Activated T-cell treated with anti-CD3 and anti-CD28 coated beads for 4 hours (primary cell): ENCODE results near the gene IKBIP.
A peak's percentile ranks its signal among the peaks of the same experiment; 100 is the strongest.
"Not testable (repeated sequence)": the region's sequence is repeated elsewhere in the genome, so short reads cannot be mapped to it uniquely, and the experiment has no call there.

Experiments
- DNase-seq: peaks from one replicate; pipeline ENCODE4 v3.0.0-alpha.2; 2020

The IKBIP gene

DNA sequence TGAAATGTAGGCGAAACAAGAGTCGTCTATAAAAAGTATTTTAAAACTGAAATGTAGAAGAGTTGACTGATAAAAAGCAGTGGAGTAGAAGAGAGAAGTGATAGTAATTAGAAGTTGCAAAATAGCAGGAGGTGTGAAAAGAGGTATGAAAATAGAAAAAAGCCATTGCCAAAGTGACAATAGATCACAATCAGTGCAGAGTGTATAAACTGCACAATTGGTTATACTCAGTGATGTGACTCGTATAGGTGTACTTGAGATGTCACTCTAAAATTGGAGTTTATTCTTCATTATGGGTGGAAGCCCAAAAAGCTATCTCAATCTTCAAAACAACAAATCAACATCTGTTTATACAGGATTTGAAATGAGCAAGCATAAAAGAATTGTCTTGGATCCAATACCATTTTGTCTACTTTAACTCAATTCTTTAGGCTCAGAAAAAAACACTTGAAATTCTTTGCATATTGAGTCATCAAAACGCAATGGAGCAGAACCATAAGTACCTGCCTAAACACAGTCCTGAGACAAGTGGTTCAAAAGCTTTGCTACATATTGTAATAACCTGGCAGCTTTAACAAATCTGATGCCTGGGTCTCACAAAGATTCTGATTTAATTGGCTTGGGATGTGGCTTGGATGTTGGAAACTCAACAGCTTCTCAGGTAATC is 8.8 kb downstream of the IKBIP start:
- no peak for DNase-seq

DNA sequence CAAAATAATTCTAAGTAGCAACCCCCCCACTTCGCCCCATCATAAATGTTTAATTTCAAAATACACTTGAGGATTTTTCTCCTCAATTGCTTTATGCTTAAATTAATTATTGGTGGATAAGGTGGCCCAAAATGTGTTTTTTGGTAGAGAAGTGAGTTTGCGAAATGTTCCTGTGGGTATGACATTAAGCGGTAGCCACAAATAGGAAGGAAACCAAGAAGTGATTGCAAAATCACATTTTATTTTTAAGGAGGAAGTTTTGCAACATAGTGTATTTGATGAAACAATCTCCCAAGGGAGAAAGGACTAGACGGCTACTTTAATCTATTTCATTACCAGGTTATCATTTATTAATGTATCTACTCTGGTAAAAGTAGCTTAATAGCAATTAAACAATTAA is 25.6 kb downstream of the IKBIP start:
- no peak for DNase-seq

DNA sequence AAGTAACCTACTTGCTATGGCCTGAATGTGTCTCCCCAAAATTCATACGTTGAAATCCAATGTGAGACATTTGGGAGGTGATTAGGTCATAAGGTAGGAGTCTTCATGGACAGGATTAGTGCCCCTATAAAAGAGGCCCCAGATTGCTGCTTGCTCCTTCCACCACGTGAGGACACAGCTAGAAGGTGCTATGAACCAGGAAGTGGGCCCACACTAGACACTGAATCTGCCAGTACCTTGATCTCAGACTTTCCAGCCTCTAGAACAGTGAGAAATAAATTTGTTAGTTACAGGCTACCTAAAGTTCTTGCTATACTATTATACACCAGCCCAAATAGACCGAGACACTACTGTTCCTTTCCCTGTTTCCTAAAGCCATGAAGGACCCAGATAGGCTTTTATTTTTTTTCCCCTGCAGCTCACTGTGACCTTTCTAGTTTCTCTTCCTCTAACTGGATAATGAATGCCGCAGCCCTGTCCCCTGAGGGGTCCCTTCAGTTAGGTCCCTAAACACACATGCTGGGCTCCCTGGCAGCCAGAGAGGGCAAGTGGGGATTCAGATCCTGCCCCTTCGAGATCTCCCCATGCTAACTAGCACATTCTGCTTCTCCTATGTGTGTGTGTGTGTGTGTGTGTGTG is 31.8 kb downstream of the IKBIP start:
- DNase-seq = no peak

DNA sequence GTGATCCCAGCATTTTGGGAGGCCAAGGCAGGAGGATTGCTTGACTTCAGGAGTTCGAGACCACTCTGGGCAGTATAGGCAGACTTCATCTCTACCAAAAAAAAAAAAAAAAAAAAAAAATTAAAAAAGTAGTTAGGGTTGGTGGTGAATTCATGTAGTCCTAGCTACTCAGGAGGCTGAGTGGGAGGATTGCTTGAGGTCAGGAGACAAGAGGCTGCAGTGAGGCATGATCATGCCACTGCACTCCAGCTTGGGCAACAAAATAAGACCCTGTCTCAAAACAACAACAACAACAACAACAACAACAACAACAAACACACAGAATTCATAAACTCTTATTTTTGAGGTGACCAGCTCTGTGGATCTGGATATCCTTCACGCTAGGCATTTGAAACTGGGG is 34.0 kb downstream of the IKBIP start:
- no peak for DNase-seq

DNA sequence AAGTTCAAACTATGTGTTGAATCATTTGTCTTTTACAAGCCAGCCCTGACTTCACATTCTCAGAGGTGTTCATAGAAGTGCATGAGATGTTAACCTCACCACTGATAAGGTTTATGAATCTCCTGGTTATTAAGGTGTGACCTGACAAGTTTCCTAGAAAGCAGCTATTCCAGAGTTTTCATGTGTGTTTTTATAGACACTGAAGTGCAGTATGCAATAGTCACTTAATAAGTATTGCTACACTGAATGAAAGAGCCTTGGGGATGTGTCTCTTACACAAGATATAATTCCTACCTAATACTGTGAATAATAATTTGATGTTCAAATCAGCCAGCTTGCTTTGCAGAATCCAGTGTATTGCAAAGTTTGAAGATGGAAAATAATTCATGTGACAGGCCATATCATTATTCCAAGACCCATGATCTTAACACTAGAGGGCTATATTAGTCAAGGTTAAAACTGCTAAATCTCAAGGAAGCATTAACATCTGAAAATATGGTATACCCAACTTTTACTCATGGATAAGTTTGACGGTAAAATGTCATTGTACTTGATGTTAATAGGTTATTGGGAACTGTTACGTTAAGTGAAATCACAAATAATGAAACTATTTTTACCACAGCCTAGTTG is 38.1 kb downstream of the IKBIP start:
- DNase-seq = no peak

DNA sequence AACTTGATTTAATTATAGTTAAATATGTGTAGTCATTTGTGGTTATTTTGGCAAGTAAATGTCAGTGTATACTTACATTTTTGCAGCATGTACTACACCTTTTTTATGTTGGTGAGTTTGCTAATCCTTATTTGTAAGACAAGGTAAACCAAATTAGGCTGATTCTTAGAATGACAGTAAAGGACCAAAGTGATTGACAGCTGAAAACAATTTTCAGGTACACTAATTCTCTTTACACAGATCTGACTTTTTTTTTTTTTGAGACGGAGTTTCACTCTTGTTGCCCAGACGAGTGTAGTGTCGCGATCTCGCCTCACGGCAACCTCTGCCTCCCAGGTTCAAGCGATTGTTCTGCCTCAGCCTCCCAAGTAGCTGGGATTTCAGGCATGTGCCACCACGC is 42.7 kb downstream of the IKBIP start:
- no peak for DNase-seq

DNA sequence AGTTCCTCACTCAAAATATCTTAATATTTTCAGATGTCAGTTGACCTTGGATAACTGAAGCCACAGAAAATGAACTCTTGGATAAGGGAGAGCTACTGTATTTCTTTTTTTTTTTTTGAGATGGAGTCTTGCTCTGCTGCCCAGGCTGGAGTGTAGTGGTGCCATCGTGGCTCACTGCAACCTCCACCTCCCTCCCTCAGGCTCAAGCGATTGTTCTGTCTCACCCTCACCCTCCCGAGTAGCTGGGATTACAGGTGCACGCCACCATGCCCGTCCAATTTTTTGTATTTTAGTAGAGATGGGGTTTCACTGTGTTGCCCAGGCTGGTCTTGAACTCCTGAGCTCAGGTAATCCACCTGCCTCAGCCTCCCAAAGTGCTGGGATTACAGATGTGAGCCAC is 47.3 kb downstream of the IKBIP start:
- not testable (repeated sequence) for DNase-seq

DNA sequence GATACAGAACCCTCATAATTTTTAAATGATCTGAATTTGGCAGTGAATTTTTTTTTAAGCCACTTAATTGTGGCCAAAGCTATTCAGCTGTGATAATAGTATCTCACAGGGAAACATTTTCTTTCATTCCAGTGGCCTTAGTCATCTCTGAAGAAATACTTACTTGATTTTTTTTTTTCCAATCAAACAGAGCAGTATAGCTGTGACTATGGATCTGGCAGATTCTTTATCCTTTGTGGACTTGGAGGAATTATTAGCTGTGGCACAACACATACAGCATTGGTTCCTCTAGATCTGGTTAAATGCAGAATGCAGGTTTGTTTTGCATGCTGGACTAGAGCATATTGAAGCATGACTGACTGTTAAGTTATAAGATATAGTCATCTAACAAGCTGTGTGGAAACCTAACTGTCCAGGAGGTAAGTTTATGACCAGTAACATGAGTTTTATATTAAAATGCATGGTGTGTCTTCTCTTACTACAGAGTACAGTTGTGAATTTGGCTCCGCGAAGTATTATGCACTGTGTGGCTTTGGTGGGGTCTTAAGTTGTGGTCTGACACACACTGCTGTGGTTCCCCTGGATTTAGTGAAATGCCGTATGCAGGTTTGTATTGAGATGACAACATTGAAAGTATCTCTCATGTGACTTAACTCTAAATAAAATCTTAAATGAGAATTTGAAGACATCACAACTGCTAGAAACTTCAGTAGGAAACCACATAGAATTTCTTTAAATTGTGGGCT is 49.2 kb downstream of the IKBIP start:
- no peak for DNase-seq

DNA sequence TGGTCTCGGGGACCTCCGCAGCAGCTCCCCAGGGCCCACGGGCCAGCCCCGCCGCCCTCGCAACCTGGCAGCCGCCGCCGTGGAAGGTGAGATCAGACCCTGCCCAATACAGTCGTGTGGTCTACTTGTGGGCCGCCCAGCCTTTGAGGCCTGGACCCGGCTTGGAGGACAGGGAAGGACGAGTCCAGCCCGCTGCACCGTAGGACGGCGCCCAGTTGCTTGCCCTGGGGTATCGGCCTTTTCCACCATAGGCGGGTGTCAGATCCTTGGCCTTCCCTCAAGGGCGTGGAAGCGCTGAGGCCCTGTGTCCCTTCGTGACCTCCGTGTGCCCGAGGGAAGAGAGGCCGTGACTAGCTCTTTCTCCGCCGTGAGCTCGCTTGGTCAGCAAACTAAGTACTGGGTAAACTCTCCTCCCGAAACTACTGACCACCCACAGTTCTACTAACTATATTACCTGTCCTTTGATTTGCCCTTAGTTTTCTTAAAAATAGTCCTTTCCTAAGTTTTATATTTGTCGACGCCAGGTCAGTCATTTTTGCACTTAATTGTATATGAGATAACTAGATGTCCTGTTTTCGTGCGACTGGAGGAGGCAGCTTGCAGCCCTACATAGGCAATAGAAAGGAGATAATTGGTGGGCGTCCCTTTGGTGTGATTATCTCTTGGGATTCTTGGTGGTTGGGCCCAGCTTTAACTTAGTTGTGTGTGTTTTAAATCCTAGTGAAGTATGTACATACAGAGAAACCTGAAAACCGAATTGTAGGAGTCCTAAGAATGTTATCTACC is 50.3 kb downstream of the IKBIP start:
- DNase-seq = no peak

DNA sequence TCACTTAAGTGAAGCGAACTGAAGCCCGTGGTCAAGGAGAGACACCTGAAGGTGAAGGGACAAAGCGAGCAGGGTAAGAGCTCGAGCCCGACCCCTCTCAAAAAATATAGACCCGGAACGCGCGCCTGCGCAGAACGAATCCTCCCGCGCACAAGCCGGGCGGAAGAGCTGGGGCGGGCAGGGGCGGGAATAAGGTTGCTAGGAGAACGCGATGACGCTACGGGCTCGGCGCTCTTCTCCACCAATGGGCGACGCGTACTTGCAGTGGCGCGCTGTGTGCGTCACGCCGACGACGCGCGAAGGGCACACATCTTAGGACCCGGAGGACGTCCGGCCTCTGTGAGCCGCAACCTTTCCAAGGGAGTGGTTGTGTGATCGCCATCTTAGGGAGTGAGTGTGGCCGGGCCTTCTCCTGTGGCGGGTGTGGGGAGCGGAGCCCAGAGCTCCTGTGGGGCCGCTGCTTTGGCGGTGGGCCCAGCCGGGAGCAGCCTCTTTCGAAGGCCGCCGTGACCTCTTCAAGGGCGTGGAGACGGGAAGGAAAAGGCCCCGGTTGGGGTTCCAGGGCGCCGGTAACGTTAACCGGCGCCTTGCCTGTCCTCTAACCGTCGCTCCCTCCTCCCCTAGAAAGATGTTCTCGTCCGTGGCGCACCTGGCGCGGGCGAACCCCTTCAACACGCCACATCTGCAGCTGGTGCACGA is 51.1 kb downstream of the IKBIP start, which contains the start of gene SLC25A3:
Gene SLC25A3, plus strand, starts transcription at position 336 of the 699 bp plus-strand sequence. Its CDS starts 293 bp downstream, at position 629.
- peak; percentile 91 for DNase-seq

DNA sequence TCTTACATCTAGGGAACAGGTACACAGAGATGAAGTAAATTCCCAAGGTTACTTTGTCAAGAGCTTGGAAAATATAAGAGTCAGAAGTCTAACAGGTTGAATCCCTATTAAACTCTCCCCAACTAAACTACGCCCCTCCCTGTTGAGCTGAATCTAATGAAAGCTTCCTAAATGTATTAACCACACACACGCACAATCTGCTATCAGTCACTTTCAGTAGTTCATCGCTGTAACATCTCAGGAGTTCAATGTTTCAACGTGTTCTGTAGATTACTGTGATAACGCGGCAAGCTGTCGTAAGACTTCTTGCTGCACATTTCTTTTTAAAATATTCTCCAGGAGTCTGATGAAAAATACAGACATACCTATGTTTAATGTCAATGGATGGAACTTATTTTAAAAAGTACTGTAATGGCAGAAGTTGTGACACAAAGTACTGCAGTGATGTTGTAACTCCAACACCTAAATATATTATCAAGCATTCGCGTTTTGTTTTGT is 51.7 kb downstream of the IKBIP start:
- no peak for DNase-seq

DNA sequence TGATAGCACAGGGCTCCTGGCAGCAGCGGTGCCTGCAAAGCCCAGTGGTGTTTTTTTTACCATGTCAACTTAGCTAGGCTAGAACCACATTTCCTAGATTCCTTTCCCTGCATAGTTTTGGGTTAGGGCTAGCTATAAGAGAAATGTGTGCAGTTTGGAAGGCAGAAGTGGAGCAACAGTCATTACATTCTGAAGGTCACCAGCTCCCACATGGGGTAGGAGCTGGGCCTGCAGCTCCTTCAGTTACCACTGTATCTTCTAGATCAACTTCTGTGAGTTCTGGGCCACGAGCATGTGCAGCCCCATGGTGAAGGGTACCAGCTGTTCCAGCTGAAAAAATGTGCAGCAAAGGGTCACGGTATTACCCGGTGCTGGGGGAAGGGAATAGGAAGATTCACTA is 53.4 kb downstream of the IKBIP start:
- no peak for DNase-seq

DNA sequence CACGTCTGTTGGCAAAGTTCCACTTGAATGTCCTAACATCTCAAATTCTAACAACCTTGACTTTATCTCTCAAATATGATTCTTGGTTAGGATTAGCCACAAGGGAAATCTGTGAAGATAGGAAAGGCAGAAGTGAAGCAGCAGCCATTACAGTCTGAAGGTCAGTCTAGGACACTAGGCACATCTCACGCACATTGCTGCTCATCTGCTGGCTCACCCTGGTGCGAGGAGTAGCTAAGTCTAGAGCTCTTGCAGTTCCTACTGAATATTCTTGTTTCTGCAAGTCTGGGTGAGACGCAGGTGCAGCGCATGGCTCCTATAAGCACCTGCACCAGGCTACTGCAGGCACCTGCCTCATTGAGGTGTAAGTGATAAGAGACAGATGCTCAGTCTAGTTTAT is 57.5 kb downstream of the IKBIP start:
- no peak for DNase-seq

DNA sequence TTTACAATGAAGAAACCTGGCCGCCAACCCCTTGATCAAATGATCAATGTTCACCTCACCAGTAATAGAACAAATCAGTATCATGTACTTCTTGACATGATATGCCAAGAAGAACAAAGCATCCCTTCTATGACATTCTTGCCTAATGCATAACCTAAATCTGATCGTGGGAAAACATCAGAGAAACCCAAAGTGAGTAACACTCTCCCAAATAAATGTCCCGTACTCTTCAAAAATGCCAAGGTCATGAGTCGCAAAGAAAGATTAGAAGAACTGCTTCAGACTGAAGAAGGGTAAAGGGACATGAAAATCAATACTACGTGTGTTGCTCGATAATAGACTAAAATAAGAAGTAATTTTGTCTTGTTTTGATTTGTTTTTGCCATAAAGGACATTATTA is 62.5 kb downstream of the IKBIP start:
- DNase-seq = no peak

DNA sequence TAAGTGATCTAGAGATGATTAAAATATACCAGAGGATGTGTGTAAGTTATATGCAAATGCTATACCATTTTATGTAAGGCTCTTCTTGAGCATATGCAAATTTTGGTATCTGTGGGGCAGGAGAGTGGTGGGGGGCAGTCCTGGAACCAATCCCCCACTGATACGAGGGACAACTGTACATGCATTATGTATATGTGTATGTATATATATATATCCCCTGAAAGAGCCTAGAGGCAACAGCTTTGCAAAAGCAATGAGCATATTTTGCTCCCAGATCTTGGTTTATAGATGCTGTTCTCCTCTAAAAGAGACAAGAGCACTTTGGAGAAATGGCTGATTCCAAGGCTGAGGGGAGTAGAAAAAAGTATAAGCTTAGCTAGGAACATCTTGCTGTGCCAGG is 63.5 kb downstream of the IKBIP start:
- DNase-seq = no peak

DNA sequence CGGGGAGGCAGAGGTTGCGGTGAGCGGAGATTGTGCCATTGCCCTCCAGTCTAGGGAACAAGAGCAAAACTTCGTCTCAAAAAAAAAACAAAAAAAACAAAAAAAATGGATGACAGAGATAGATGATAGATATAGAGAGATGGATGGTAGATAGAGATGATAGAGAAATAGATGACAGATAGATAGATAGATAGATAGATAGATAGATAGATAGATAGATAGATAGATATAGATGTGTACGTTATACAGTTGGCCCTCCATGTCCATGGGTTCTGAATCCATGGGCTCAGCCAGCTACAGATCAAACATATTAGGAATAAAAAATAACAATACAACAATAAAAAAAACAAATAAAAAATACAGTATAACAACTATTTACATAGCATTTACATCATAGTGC is 63.9 kb downstream of the IKBIP start:
- no peak for DNase-seq

DNA sequence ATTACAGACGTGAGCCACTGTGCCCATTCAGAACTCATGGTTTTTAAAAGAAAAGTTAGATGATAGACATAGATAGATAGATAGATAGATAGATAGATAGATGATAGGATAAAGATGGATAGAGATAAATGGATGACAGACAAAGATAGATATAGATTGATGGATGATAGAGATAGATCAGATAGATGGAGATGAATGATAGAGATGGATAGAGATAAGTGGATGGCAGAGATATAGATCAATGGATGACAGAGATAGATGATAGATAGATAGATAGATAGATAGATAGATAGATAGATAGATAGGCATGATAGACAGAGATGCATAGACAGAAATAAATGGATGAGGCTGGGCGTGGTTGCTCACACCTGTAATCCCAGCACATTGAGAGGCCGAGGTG is 64.8 kb downstream of the IKBIP start:
- no peak for DNase-seq

DNA sequence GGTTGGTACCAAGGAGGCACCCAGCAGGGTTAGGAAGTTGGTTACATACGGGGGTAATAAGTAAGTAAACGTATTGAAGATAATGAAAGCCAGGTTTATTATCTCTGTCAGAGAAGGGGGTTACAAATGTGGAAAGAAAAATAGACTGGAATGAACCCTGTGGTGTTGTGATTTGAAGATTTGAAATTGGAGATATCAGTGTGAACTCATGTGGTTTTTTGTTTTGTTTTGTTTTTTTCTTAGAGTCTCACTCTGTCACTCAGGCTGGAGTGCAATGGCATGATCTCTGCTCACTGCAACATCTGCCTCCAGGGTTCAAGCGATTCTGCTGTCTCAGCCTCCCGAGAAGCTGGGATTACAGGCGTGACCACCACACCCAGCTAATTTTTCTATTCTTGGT is 65.2 kb downstream of the IKBIP start:
- no peak for DNase-seq

DNA sequence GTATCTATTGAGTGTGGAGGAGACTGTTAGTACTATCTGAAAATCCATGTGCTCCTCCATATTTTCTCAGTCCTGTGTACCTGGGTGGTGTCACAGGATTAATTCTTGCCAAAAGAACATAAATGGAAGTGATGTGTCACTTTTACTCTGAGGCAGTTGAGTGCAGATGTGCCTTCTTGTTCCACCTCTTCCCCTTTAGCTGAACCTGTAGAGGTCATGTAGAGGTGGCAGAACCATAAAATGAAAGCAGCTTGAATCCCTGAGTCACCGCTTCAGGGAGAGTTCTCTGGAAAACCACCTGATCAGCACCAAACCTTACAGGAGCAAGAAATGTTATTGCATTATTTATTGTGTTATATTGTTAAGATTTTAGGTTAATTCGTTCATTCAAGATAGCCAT is 65.8 kb downstream of the IKBIP start:
- no peak for DNase-seq

DNA sequence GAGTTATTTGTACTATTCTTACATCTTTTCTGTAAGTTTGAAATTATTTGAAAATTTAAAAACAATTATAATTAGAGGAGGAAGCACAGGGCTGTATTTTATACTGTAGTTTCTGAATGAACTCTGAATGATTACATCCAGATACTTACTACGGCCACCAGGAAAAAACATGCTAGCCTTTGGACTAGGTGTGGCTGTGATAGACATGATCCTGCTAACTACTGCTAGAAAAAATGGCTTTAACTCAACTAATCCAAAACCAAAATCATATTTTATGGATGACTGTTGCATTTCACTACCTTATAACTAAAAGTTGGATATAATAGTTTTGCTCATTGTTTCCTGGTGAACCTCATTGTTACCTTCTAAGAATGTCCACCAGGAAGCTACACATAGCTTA is 66.2 kb downstream of the IKBIP start:
- DNase-seq = no peak

DNA sequence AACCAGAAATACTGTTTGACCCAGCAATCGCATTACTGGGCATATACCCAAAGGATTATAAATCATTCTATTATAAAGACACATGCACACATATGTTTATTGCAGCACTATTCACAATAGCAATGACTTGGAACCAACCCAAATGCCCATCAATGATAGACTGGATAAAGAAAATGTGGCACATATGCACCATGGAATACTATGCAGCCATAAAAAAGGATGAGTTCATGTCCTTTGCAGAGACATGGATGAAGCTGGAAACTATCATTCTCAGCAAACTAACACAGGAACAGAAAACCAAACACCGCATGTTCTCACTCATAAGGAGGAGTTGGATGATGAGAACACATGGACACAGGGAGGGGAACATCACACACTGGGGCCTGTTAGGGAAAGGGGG is 67.8 kb downstream of the IKBIP start:
- DNase-seq = not testable (repeated sequence)

DNA sequence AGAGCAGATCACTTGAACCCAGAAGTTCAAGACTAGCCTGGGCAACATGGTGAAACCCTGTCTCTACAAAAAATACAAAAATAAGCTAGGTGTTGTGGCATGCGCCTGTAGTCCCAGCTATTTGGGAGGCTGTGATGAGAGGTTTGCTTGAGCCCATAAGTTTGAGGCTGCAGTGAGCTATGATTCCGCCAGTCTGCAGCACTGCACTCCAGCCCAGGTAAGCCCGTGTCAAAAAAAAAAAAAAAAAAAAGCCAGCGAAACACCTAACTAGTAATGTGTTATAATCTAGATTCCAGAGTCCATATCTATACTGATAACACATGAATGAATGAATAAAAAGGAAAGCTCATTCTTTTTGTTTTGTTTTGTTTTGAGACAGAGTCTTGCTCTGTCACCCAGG is 69.6 kb downstream of the IKBIP start:
- no peak for DNase-seq
